H9 (cell line): Measurements from ENCODE around the gene CDCA7L. TPM values are rescaled to one million over a fixed set of nuclear protein-coding genes. Genes with fewer than 3 reads are reported as not detected.
"Not testable (repeated sequence)": the region's sequence is repeated elsewhere in the genome, so short reads cannot be mapped to it uniquely, and the experiment has no call there.

Experiments used
- DNase-seq: peaks from one replicate; pipeline ENCODE4 v3.0.0-alpha.2; 2017
- H2AFZ ChIP-seq: one replicate; pipeline ENCODE4 v1.6.1; 2013; ENCODE audit warnings: mild to moderate bottlenecking, low read length, control low read depth, moderate library complexity
- H2AK5ac ChIP-seq: 2 replicates; pipeline ENCODE4 v1.6.1; 2013; ENCODE audit warnings: low read length, control low read depth, mixed read lengths; ENCODE audit not compliant: insufficient read length
- H2BK120ac ChIP-seq: one replicate; pipeline ENCODE4 v1.6.1; 2013; ENCODE audit warnings: low read depth, mild to moderate bottlenecking, low read length, control low read depth, inconsistent platforms; ENCODE audit not compliant: poor library complexity, severe bottlenecking
- H2BK12ac ChIP-seq: 2 replicates; pipeline ENCODE4 v1.6.1; 2013; ENCODE audit warnings: low read length, control low read depth, mixed read lengths, low read depth; ENCODE audit not compliant: insufficient read length
- H2BK15ac ChIP-seq: 2 replicates; pipeline ENCODE4 v1.6.1; 2013; ENCODE audit warnings: low read depth, low read length, control low read depth
- H2BK20ac ChIP-seq: one replicate; pipeline ENCODE4 v1.6.1; 2013; ENCODE audit warnings: low read depth, mild to moderate bottlenecking, low read length, control low read depth, inconsistent platforms; ENCODE audit not compliant: poor library complexity, severe bottlenecking
- H2BK5ac ChIP-seq: 2 replicates; pipeline ENCODE4 v1.6.1; 2013; ENCODE audit warnings: low read length, control low read depth, mixed read lengths; ENCODE audit not compliant: insufficient read length
- H3K14ac ChIP-seq: 2 replicates; pipeline ENCODE4 v1.6.1; 2013; ENCODE audit warnings: low read length, control low read depth; ENCODE audit not compliant: insufficient read depth
- H3K18ac ChIP-seq: 2 replicates; pipeline ENCODE4 v1.6.1; 2013; ENCODE audit warnings: low read depth, mild to moderate bottlenecking, mixed read lengths, low read length, control low read depth; ENCODE audit not compliant: insufficient read length
- H3K23ac ChIP-seq: 2 replicates; pipeline ENCODE4 v1.6.1; 2013; ENCODE audit warnings: low read length, control low read depth, mixed read lengths, low read depth; ENCODE audit not compliant: insufficient read length
- H3K23me2 ChIP-seq: 2 replicates; pipeline ENCODE4 v1.6.1; 2013; ENCODE audit warnings: low read depth, mild to moderate bottlenecking, mixed read lengths, low read length, control low read depth; ENCODE audit not compliant: insufficient read length, poor library complexity, severe bottlenecking
- H3K27ac ChIP-seq: 2 replicates; pipeline ENCODE4 v1.5.1; 2013; ENCODE audit warnings: low read length, control low read depth, mixed read lengths, low read depth; ENCODE audit not compliant: insufficient read length
- H3K27me3 ChIP-seq: 2 replicates; pipeline ENCODE4 v1.6.1; 2013; ENCODE audit warnings: low read length, control low read depth, inconsistent platforms; ENCODE audit not compliant: insufficient read depth
- H3K4ac ChIP-seq: 2 replicates; pipeline ENCODE4 v1.6.1; 2013; ENCODE audit warnings: low read depth, mild to moderate bottlenecking, control low read depth, inconsistent platforms, low read length, moderate library complexity
- H3K4me1 ChIP-seq: 2 replicates; pipeline ENCODE4 v1.6.1; 2013; ENCODE audit warnings: low read length, control low read depth, inconsistent platforms; ENCODE audit not compliant: insufficient read depth
- H3K4me2 ChIP-seq: 2 replicates; pipeline ENCODE4 v1.6.1; 2013; ENCODE audit warnings: low read length, control low read depth, mixed read lengths; ENCODE audit not compliant: insufficient read length, insufficient read depth
- H3K56ac ChIP-seq: 2 replicates; pipeline ENCODE4 v1.6.1; 2013; ENCODE audit warnings: low read depth, mild to moderate bottlenecking, mixed read lengths, low read length, control low read depth; ENCODE audit not compliant: insufficient read length
- H3K79me1 ChIP-seq: 2 replicates; pipeline ENCODE4 v1.6.1; 2013; ENCODE audit warnings: low read depth, mild to moderate bottlenecking, moderate library complexity, low read length, control low read depth, inconsistent platforms; ENCODE audit not compliant: insufficient read depth, poor library complexity, severe bottlenecking
- H3K79me2 ChIP-seq: 2 replicates; pipeline ENCODE4 v1.6.1; 2013; ENCODE audit warnings: low read length, control low read depth, inconsistent platforms; ENCODE audit not compliant: insufficient read depth
- H3K9ac ChIP-seq: 2 replicates; pipeline ENCODE4 v1.6.1; 2013; ENCODE audit warnings: low read length, control low read depth, mixed read lengths; ENCODE audit not compliant: insufficient read length; ENCODE audit errors: extremely low read depth
- H3K9me3 ChIP-seq: one replicate; pipeline ENCODE4 v1.6.1; 2013; ENCODE audit warnings: low read depth, low read length, inconsistent platforms; ENCODE audit not compliant: control insufficient read depth
- H3T11ph ChIP-seq: one replicate; pipeline ENCODE4 v1.6.1; 2013; ENCODE audit warnings: mild to moderate bottlenecking, low read length, control low read depth, inconsistent platforms
- H4K20me1 ChIP-seq: one replicate; pipeline ENCODE4 v1.6.1; 2013; ENCODE audit not compliant: control insufficient read depth, insufficient read length, insufficient read depth
- H4K5ac ChIP-seq: 2 replicates; pipeline ENCODE4 v1.6.1; 2013; ENCODE audit warnings: low read depth, mild to moderate bottlenecking, mixed read lengths, low read length, control low read depth; ENCODE audit not compliant: insufficient read length
- H4K8ac ChIP-seq: replicated peaks from 2 replicates; pipeline ENCODE4 v1.6.1; 2013; ENCODE audit warnings: low read length, control low read depth, mixed read lengths, low read depth; ENCODE audit not compliant: insufficient read length
- H4K91ac ChIP-seq: 2 replicates; pipeline ENCODE4 v1.6.1; 2013; ENCODE audit warnings: low read depth, mild to moderate bottlenecking, moderate library complexity, mixed read lengths, low read length, control low read depth; ENCODE audit not compliant: insufficient read length
- H3K27ac Mint-ChIP-seq, 3 experiments: 2 replicates in 2 of 3; 3 replicates in 1 of 3; pipeline ENCODE4 v1.8.0; 2020 to 2021; ENCODE audit warnings: mixed read lengths in 3 of 3, mild to moderate bottlenecking in 1 of 3, moderate library complexity in 1 of 3
- H3K27me3 Mint-ChIP-seq: 2 replicates; pipeline ENCODE4 v1.8.0; 2021; ENCODE audit warnings: low read depth, mild to moderate bottlenecking, moderate library complexity, mixed read lengths
- H3K36me3 Mint-ChIP-seq, 3 experiments: 2 replicates in 2 of 3; 3 replicates in 1 of 3; pipeline ENCODE4 v1.8.0; 2020 to 2021; ENCODE audit warnings: low read depth in 3 of 3, mixed read lengths in 3 of 3; ENCODE audit not compliant: insufficient read depth in 1 of 3
- H3K4me1 Mint-ChIP-seq, 2 experiments: 2 replicates each; pipeline ENCODE4 v1.8.0; 2020; ENCODE audit warnings: mixed read lengths in 2 of 2
- H3K4me3 Mint-ChIP-seq, 2 experiments: 2 replicates in 1 of 2; 3 replicates in 1 of 2; pipeline ENCODE4 v1.8.0; 2020 to 2021; ENCODE audit warnings: mild to moderate bottlenecking in 2 of 2, mixed read lengths in 2 of 2, moderate library complexity in 1 of 2
- H3K9me3 Mint-ChIP-seq, 2 experiments: 2 replicates in 1 of 2; 3 replicates in 1 of 2; pipeline ENCODE4 v1.8.0; 2020; ENCODE audit warnings: mild to moderate bottlenecking in 2 of 2, mixed read lengths in 2 of 2, moderate library complexity in 1 of 2
- CTCF ChIP-seq: fragments of 200-600 bp; sonication (generic); conservative IDR thresholded peaks from 3 replicates; pipeline ENCODE4 v1.8.0; 2021; ENCODE audit warnings: antibody characterized with exemption, mild to moderate bottlenecking
- WGBS: extraction: QIAGEN DNeasy Blood & Tissue Kit; methylation state at CpG from one replicate; pipeline ENCODE4 v1.1.7; 2013; ENCODE audit warnings: missing lambda C conversion rate, low lambda C conversion rate, mixed read lengths; ENCODE audit not compliant: insufficient read length; ENCODE audit errors: extremely low coverage; 5-methylcytosine and 5-hydroxymethylcytosine counted together
- total RNA-seq: library from RNA; stranded (reverse); gene quantifications from 2 replicates; pipeline ENCODE4 v1.2.1, GENCODE V29; 2021

CDCA7L gene
- total RNA-seq, 1 experiment from 2014 or later = 104 TPM

GRCh38 chr7:21934808-21935207, 10.9 kb downstream of the CDCA7L start:
- H3K4ac ChIP-seq = no peak overlapping the region
- no peak overlapping the region for H2AFZ ChIP-seq
- no peaks in the 10 kb centered on the region for H4K20me1 ChIP-seq
- H3K9ac ChIP-seq = no peak overlapping the region
- no peak overlapping the region for H3K27ac ChIP-seq
- H4K5ac ChIP-seq = no peak overlapping the region
- no peak for TF ChIP-seq CTCF
- H2AK5ac ChIP-seq = no peak overlapping the region
- no peak for DNase-seq
- H3K9me3 ChIP-seq = no peaks in the 10 kb centered on the region
- H3K23me2 ChIP-seq = no peaks in the 10 kb centered on the region
- Mint-ChIP-seq H3K27ac (peak overlapping the region in 1 of 3 experiments; percentile 31; a peak in 1 of 7 replicates), H3K27me3 (no peaks in the 10 kb centered on the region), H3K4me1 (peaks cover 14 to 16% of the 10 kb centered on the region in 2 experiments), H3K36me3 (peaks cover 33 to 56% (median 54%) of the 10 kb centered on the region in 3 experiments), H3K4me3 (no peak overlapping the region), H3K9me3 (peaks cover 13 to 21% of the 10 kb centered on the region in 2 experiments)
- H4K8ac ChIP-seq = no peak overlapping the region
- no peak overlapping the region for H3K56ac ChIP-seq
- no peak overlapping the region for H3K14ac ChIP-seq
- peaks cover 18% of the 10 kb centered on the region; the same call in 1 of the 2 replicates for H3K79me2 ChIP-seq
- no peak overlapping the region for H2BK15ac ChIP-seq
- H3K4me2 ChIP-seq = no peak overlapping the region
- no peak overlapping the region for H3K23ac ChIP-seq
- H2BK12ac ChIP-seq = no peak overlapping the region
- H3K79me1 ChIP-seq = peaks cover 3% of the 10 kb centered on the region
- no peak overlapping the region for H2BK120ac ChIP-seq
- H2BK20ac ChIP-seq = no peak overlapping the region
- H3K4me1 ChIP-seq = peaks cover 5% of the 10 kb centered on the region; the same call in 1 of the 2 replicates
- no peak overlapping the region for H3K18ac ChIP-seq
- H2BK5ac ChIP-seq = no peak overlapping the region
- H4K91ac ChIP-seq = no peak overlapping the region
- H3T11ph ChIP-seq = no peak overlapping the region
- H3K27me3 ChIP-seq = no peaks in the 10 kb centered on the region

DNA sequence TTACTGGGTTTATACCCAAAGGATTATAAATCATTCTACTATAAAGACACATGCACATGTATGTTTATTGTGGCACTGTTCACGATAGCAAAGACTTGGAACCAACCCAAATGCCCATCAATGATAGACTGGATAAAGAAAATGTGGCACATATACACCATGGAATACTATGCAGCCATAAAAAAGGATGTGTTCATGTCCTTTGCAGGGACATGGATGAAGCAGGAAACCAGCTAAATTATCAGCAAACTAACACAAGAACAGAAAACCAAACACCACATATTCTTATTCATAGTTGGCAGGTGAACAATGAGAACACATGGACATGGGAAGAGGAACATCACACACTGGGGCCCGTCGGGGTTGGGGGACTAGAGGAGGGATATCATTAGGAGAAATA, 12.4 kb downstream of the CDCA7L start:
- H2AK5ac ChIP-seq, H4K91ac ChIP-seq, H3K56ac ChIP-seq, H3K9ac ChIP-seq, H3K23me2 ChIP-seq, H2AFZ ChIP-seq, H2BK15ac ChIP-seq, H3K23ac ChIP-seq, H3T11ph ChIP-seq, H4K20me1 ChIP-seq, H2BK120ac ChIP-seq, H3K4me2 ChIP-seq, H3K4me1 ChIP-seq, H2BK20ac ChIP-seq, H3K27me3 Mint-ChIP-seq, H3K4ac ChIP-seq, H3K27me3 ChIP-seq, H3K27ac ChIP-seq, H3K9me3 ChIP-seq, H2BK12ac ChIP-seq, H3K27ac Mint-ChIP-seq, H4K8ac ChIP-seq, H2BK5ac ChIP-seq, H3K4me3 Mint-ChIP-seq, H3K14ac ChIP-seq, H3K79me1 ChIP-seq, H4K5ac ChIP-seq, H3K18ac ChIP-seq, DNase-seq: not testable (repeated sequence)
- peaks cover 26 to 51% (median 46%) of the 10 kb centered on the region in 3 experiments for H3K36me3 Mint-ChIP-seq
- H3K9me3 Mint-ChIP-seq = peaks cover 19 to 25% of the 10 kb centered on the region in 2 experiments
- H3K4me1 Mint-ChIP-seq = peaks cover 12 to 16% of the 10 kb centered on the region in 2 experiments
- peaks cover 11% of the 10 kb centered on the region; the same call in 1 of the 2 replicates for H3K79me2 ChIP-seq
- no CpG with 5 or more reads among the region's 3 CpGs for WGBS
